Stimulated activated CD4-positive, alpha-beta T cell treated with anti-CD3 and anti-CD28 coated beads, Interleukin-1b, Interleukin-23, amount 100 ng/mL, for 4 hours (primary cell): ENCODE measurements around the gene FOCAD.
"Not testable (repeated sequence)": the region's sequence is repeated elsewhere in the genome, so short reads cannot be mapped to it uniquely, and the experiment has no call there.

Experiments used
- DNase-seq, 2 donors: peaks; one replicate each; pipeline ENCODE4 v3.0.0-alpha.2; 2020; ENCODE audit warnings: low read depth in 2 of 2

FOCAD gene

DNA sequence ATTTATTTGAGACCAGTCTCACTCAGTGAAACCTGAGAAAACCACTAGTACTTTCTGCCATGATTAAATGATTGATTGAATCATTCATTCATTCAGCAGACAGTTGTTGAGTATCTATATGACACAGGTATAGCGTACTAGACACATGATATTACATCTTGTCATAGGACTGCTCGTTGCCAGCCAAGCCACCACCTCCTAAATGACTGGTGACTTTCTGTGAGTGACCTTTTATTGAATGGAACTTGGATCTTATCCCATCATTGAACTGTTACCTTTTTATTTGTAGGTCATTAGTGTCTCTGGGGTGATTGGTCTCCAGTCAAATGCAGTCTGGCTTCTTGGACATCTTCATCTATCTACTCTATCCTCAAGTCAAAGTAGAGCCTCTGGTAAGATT lies 266.6 kb downstream of the FOCAD start:
- DNase-seq = no peak

DNA sequence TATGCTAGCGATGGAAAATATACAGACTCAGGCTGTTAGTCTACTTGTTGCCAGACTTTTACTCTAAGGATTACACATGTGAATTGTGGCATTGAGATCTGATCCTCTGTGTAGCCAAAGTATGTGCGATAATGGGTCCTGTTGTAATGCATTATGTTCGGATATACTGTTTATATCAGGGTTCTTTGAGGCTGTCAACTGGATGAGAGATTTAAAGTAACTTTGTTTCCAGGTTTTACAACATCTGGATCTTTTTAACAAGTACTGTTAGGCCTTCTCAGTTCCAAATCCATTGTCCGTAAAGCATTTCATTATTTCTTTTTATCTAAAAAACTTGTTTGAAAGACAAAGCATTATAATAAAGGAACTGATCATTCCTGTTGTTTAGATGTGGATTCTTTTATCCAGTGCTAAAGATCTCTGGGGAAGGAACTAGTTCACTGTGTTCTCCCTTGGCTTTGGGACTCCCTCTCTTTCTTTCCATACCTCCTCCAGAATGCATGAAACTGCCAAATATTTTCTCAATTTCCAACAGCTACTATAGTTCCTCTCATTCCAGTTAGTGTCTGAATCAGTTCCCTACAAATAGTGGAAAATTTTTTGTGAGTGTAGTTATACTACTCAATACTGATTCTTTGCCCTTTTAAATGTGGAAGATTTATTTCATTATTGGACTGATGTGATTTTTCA lies 278.6 kb downstream of the FOCAD start:
- DNase-seq = no peak

GRCh38 chr9:20972684-20973083 lies 288.6 kb downstream of the FOCAD start:
- DNase-seq = no peak

DNA sequence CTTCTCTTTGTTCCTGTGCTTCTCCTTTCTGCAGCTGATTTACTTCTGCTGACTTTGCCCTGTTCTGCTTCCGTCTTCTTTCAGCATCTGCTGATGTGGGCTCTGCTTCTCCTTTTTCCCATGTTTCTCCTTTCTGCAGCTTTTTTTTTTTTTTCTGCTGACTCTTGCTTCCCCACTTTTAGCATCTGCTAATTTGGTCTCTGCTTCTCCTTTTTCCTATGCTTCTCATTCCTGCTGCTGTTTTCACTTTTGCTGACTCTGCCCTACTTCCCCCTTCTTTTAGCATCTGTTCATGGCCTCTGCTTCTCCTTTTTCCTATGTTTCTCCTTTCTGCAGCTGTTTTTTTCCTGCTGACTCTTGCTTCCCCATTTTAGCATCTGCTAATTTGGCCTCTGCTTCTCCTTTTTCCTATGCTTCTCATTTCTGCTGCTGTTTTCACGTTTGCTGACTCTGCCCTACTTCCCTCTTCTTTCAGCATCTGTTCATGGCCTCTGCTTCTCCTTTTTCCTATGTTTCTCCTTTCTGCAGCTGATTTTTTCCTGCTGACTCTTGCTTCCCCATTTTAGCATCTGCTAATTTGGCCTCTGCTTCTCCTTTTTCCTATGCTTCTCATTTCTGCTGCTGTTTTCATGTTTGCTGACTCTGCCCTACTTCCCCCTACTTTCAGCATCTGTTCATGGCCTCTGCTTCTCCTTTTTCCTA lies 289.3 kb downstream of the FOCAD start:
- DNase-seq = not testable (repeated sequence)

DNA sequence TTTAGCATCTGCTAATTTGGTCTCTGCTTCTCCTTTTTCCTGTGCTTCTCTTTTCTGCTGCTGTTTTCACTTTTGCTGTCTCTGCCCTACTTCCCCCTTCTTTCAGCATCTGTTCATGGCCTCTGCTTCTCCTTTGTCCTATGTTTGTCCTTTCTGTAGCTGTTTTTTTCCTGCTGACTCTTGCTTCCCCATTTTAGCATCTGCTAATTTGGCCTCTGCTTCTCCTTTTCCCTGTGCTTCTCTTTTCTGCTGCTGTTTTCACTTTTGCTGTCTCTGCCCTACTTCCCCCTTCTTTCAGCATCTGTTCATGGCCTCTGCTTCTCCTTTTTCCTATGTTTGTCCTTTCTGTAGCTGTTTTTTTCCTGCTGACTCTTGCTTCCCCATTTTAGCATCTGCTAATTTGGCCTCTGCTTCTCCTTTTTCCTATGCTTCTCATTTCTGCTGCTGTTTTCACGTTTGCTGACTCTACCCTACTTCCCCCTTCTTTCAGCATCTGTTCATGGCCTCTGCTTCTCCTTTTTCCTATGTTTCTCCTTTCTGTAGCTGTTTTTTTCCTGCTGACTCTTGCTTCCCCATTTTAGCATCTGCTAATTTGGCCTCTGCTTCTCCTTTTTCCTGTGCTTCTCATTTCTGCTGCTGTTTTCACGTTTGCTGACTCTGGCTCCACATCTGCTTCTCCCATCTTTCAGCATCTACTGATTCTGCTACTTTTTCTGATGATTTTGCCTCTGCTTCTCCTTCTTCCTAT lies 290.3 kb downstream of the FOCAD start:
- DNase-seq = not testable (repeated sequence)

DNA sequence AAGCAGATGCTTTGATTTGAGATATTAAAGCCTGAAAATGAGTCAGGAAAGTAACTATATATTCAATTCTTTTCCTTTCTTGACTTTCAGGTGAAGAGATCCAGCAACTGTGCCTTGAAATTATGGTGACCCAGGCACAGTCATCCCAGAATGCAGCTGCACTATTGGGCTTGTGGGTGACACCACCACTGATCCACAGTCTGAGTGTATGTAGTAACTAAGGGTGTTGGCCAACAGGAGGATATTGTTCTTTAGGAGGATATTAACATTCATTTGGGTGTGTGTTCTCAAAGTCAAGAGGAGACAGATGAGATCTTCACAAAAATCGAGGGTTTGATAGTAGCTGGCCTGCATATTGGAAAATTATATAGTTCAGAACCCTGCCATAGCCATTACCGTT lies 294.2 kb downstream of the FOCAD start:
- no peak for DNase-seq

GRCh38 chr9:20980832-20981455 lies 296.9 kb downstream of the FOCAD start:
- no peak for DNase-seq

GRCh38 chr9:20981486-20981885 lies 297.4 kb downstream of the FOCAD start:
- DNase-seq = no peak

- DNase-seq = no peak
Observed at GRCh38 chr9:20984506-20984905, 300.4 kb downstream of the FOCAD start.

DNA sequence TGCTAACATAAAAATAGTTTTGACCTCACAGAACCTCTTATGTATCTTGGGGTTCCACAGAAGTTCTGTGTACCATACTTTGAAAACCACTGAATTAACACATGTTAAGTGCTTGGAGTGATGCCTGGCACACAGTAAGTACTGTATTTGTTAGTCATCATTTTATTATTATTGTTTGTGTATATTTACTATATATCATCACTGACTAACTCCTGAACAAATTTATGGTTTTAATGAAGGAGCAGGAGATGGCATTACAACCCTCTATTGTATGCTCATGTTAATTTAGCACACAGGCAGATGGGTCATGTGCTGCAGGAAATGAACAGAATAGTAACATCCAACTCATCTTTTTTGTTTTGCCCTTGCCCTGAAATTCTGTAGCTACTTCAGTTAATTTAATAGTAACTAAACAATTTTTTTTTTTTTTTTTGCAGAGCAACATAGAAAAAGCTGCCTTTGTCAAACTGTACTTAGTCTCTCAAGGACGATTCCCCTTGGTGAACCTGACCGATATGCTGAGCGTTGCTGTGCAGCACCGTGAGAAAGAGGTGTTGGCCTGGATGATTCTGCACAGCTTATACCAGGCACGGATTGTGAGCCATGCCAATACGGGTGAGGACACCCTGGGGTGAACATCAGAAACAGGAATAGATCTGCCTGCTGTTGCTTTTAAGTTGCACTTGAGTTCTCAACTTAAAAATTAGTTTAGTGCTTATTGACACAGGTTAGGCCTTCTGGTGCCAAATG lies 302.0 kb downstream of the FOCAD start:
- no peak for DNase-seq

GRCh38 chr9:20987521-20987920 lies 303.5 kb downstream of the FOCAD start:
- no peak for DNase-seq

GRCh38 chr9:20988061-20988460 lies 304.0 kb downstream of the FOCAD start:
- DNase-seq = no peak

GRCh38 chr9:20988671-20989315 lies 304.7 kb downstream of the FOCAD start:
- no peak for DNase-seq

DNA sequence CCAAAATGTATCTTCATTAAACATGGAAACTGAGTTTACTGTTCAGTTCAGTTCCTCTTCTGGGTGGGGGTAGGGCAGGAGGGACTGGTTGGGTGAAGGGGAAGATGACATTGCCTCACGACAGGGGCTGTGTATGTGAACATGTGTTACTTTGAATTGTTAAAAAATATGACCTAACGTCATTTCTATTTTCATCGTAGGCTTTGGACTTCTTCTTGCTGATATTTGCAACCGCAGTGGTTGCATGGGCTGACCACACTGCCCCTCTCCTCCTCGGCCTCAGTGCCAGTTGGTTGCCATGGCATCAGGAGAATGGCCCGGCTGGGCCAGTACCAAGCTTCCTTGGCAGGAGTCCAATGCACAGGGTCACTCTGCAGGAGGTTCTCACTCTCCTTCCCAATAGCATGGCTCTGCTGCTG lies 305.9 kb downstream of the FOCAD start:
- no peak for DNase-seq

GRCh38 chr9:20990867-20991266 lies 306.8 kb downstream of the FOCAD start:
- no peak for DNase-seq

- DNase-seq = no peak
Observed at GRCh38 chr9:20994486-20994885, 310.4 kb downstream of the FOCAD start.

DNA sequence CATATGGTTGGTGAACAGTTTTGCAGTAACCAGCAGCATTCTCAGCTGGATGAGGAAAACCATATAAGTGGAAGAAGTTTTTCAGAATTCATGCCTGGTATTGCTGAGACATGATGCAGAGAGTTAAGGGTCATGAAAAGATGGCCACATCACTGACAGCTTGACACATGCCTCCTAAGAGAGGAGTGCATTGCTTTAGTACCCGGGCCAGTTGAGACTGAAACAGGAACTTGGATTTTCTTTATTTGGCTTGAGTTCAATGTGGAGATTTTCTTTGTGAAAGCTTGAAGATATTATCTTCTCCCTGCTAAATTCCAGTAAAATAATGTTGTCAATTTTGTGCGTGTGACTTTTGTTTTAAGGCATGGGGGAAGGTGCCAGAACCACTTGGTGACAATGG lies 311.6 kb downstream of the FOCAD start:
- no peak for DNase-seq

- no peak for DNase-seq
Observed at GRCh38 chr9:20996809-20997208, 312.8 kb downstream of the FOCAD start.

DNA sequence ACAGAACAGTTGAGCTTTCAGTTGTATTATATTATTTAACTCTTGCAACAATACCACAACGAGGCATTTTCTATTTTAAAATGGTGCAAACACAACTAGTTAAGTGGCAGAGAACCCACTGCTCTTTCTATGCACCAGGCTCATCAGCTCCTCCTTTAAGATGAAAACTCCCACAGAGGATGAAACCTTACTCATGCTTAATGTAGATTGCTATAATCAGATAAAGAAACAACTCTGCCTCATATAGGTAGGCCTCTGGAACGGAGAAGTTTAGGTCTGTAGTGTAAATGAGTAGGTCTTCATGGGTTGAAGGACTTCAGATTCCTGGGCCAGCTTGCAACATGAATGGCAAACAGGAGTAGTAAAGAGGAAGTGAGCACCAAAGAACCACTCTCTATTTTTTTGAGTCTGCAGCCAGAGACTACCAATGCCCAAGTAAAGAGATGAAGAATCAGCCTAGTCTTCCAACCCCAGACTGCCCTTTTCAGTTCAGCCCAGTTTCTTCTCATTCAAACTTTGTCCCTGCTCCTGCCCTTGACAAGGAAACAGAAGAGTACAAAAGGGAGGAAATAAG lies 313.5 kb downstream of the FOCAD start:
- DNase-seq = no peak

DNA sequence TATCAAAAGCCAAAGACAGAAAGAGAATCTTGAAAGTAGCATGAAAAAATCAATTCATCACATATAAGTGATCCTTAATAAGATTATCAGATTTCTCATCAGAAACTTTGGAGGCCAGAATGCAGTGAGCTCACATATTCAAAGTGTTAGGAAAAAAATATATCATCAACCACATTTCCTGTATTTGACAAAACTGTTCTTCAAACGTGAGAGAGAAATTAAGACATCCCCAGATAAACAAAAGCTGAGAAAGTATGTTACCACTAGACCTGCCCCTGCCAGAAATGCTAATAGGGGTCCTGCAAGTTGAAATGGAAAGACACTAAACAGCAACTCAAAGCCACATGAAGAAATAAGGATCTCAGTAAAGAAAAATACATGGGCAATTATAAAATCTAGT lies 317.5 kb downstream of the FOCAD start:
- DNase-seq = no peak

- no peak for DNase-seq
Observed at GRCh38 chr9:21002040-21002439, 318.0 kb downstream of the FOCAD start.
